Mesenchymal stem cell (in vitro differentiated cells and primary cell): ENCODE results near the gene TIMP2.
"Not testable (repeated sequence)": the region's sequence is repeated elsewhere in the genome, so short reads cannot be mapped to it uniquely, and the experiment has no call there.

Experiments used
- DNase-seq: peaks from one replicate; pipeline ENCODE4 v3.0.0-alpha.2; 2013
- H2AFZ ChIP-seq: one replicate; pipeline ENCODE4 v1.6.1; 2013; ENCODE audit warnings: low read depth, mild to moderate bottlenecking, control low read depth, inconsistent platforms, low read length, moderate library complexity
- H2AK5ac ChIP-seq: 2 replicates; pipeline ENCODE4 v1.6.1; 2013; ENCODE audit warnings: low read length, moderate library complexity, mild to moderate bottlenecking, inconsistent platforms; ENCODE audit not compliant: severe bottlenecking
- H2BK120ac ChIP-seq: one replicate; pipeline ENCODE4 v1.6.1; 2013; ENCODE audit warnings: low read depth, mild to moderate bottlenecking, inconsistent platforms, low read length, moderate library complexity
- H2BK12ac ChIP-seq, 2 experiments: one replicate each; pipeline ENCODE4 v1.6.1; 2013; ENCODE audit warnings: inconsistent platforms in 2 of 2, low read length in 2 of 2, mild to moderate bottlenecking in 2 of 2, moderate library complexity in 2 of 2, control low read depth in 1 of 2
- H2BK15ac ChIP-seq: one replicate; pipeline ENCODE4 v1.6.1; 2013; ENCODE audit warnings: mild to moderate bottlenecking, low read depth, inconsistent platforms; ENCODE audit not compliant: poor library complexity, severe bottlenecking
- H2BK5ac ChIP-seq: 2 replicates; pipeline ENCODE4 v1.6.1; 2013; ENCODE audit warnings: low read depth, mild to moderate bottlenecking, low read length, control low read depth, inconsistent platforms; ENCODE audit not compliant: poor library complexity, severe bottlenecking
- H3K14ac ChIP-seq, 2 experiments: one replicate each; pipeline ENCODE4 v1.6.1; 2013; ENCODE audit warnings: inconsistent platforms in 2 of 2, low read length in 2 of 2, control low read depth in 1 of 2, mild to moderate bottlenecking in 1 of 2, moderate library complexity in 1 of 2
- H3K18ac ChIP-seq, 2 experiments: one replicate each; pipeline ENCODE4 v1.6.1; 2013; ENCODE audit warnings: inconsistent platforms in 2 of 2, low read length in 2 of 2, control low read depth in 1 of 2, low read depth in 1 of 2, mild to moderate bottlenecking in 1 of 2
- H3K23ac ChIP-seq, 2 experiments: one replicate each; pipeline ENCODE4 v1.6.1; 2013; ENCODE audit warnings: inconsistent platforms in 2 of 2, low read length in 2 of 2, mild to moderate bottlenecking in 2 of 2, moderate library complexity in 2 of 2, control low read depth in 1 of 2
- H3K27ac ChIP-seq: 2 replicates; pipeline ENCODE4 v1.5.1; 2013; ENCODE audit warnings: mild to moderate bottlenecking, moderate library complexity, low read length, control low read depth, inconsistent platforms; ENCODE audit not compliant: poor library complexity, severe bottlenecking
- H3K27me3 ChIP-seq, 2 experiments: 2 replicates each; pipeline versions ENCODE4 v1.6.1 to v1.7.0; 2013; ENCODE audit warnings: low read length in 2 of 2, mild to moderate bottlenecking in 2 of 2, moderate library complexity in 2 of 2, control low read depth in 1 of 2, inconsistent platforms in 1 of 2; ENCODE audit not compliant: control insufficient read depth in 1 of 2, insufficient read depth in 1 of 2
- H3K36me3 ChIP-seq, 2 experiments: 2 replicates each; pipeline versions ENCODE4 v1.6.1 to v1.7.0; 2013; ENCODE audit warnings: low read length in 2 of 2, control low read depth in 1 of 2, inconsistent platforms in 1 of 2, low read depth in 1 of 2, mild to moderate bottlenecking in 1 of 2; ENCODE audit not compliant: insufficient read depth in 2 of 2, control insufficient read depth in 1 of 2
- H3K4ac ChIP-seq, 2 experiments: one replicate each; pipeline ENCODE4 v1.6.1; 2013; ENCODE audit warnings: inconsistent platforms in 2 of 2, low read length in 2 of 2, mild to moderate bottlenecking in 2 of 2, moderate library complexity in 2 of 2, control low read depth in 1 of 2, low read depth in 1 of 2
- H3K4me1 ChIP-seq: 2 replicates; pipeline ENCODE4 v1.6.1; 2013; ENCODE audit warnings: low read depth, low read length, control low read depth; ENCODE audit not compliant: control insufficient read depth, insufficient read depth
- H3K4me2 ChIP-seq: 2 replicates; pipeline ENCODE4 v1.6.1; 2013; ENCODE audit warnings: low read length, mild to moderate bottlenecking, inconsistent platforms; ENCODE audit not compliant: poor library complexity, severe bottlenecking
- H3K4me3 ChIP-seq, 2 experiments: 2 replicates each; pipeline versions ENCODE4 v1.5.1 to v1.7.0; 2013; ENCODE audit warnings: low read length in 2 of 2, mild to moderate bottlenecking in 2 of 2, control low read depth in 1 of 2, low read depth in 1 of 2; ENCODE audit not compliant: insufficient read depth in 1 of 2
- H3K79me1 ChIP-seq: replicated peaks from 2 replicates; pipeline ENCODE4 v1.6.1; 2013; ENCODE audit warnings: mild to moderate bottlenecking, control low read depth, low read length, inconsistent platforms; ENCODE audit not compliant: poor library complexity, severe bottlenecking
- H3K9ac ChIP-seq: 2 replicates; pipeline ENCODE4 v1.7.0; 2013; ENCODE audit warnings: mild to moderate bottlenecking, low read length, moderate library complexity
- H3K9me3 ChIP-seq: 2 replicates; pipeline ENCODE4 v1.7.0; 2013; ENCODE audit warnings: mild to moderate bottlenecking, low read length; ENCODE audit not compliant: control insufficient read depth
- H4K8ac ChIP-seq: one replicate; pipeline ENCODE4 v1.6.1; 2013; ENCODE audit warnings: inconsistent platforms, mild to moderate bottlenecking, low read length, moderate library complexity
- H4K91ac ChIP-seq: one replicate; pipeline ENCODE4 v1.6.1; 2013; ENCODE audit warnings: mild to moderate bottlenecking, low read length, inconsistent platforms
- WGBS: methylation state at CpG from one replicate; pipeline ENCODE4 v1.1.7; 2013; ENCODE audit warnings: mixed read lengths; 5-methylcytosine and 5-hydroxymethylcytosine counted together

The TIMP2 gene

DNA sequence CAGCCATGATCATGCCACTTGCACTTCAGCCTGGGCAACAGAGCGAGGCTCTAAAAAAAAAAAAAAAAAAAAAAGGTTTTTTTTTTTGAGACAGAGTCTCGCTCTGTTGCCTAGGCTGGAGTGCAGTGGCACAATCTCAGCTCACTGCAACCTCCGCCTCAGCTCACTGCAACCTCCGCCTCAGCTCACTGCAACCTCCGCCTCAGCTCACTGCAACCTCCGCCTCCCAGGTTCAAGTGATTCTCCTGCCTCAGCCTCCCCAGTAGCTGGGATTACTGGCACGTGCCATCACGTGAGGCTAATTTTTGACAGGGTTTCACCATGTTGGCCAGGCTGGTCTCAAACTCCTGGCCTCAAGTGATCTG, 37.8 kb upstream of the TIMP2 start:
- DNase-seq, result not testable (repeated sequence)

DNA sequence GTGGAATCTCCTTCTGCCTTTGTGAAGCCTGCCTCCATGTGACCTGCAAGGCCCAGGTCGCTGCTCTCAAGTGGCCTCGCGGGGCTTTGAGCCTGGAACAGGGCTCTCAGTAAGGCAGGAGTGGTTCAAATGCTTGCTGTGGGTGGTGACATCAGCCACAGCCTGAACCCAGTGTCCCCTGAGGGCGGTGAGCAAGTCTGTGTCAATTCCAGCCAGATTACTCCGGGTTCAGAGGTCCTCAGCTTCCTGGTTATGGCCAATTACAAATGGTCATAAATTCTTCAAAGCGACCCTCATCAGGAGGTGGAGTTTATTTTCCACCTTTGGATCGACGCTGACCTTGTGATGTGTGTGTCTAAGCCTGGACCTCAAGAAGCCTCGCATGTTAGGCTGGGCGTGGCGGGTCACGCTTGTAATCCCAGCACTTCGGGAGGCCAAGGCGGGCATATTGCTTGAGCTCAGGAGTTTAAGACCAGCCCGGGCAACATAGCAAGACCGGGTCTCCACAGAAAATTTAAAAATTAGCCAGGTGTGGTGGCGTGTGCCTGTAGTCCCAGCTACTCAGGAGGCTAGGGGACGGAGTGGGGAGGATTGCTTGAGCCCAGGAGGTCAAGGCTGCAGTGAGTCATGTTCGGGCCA, 37.3 kb upstream of the TIMP2 start:
- H3K9me3 ChIP-seq, result no peaks in the 10 kb centered on the region
- no peak overlapping the region for H2BK5ac ChIP-seq
- H3K4me2 ChIP-seq, result no peak overlapping the region
- WGBS, result 72% methylated on average over 19 of the region's 19 CpGs
- peak overlapping the region; percentile 78 for H4K8ac ChIP-seq
- peak overlapping the region in 1 of 2 experiments; percentile 42 for H3K23ac ChIP-seq
- DNase-seq, result peak; percentile 31
- no peak overlapping the region for H3K14ac ChIP-seq
- H3K4me1 ChIP-seq, result peaks cover 8% of the 10 kb centered on the region
- H2AFZ ChIP-seq, result peak overlapping the region; percentile 15
- no peak overlapping the region for H3K4me3 ChIP-seq
- peaks cover 2% of the 10 kb centered on the region for H3K79me1 ChIP-seq
- no peak overlapping the region for H2BK120ac ChIP-seq
- no peaks in the 10 kb centered on the region for H3K27me3 ChIP-seq
- no peak overlapping the region for H3K27ac ChIP-seq
- peak overlapping the region in 1 of 2 experiments; percentile 40 for H3K4ac ChIP-seq
- peaks cover 11 to 17% of the 10 kb centered on the region in 2 experiments for H3K36me3 ChIP-seq
- H2BK15ac ChIP-seq, result no peak overlapping the region
- H4K91ac ChIP-seq, result no peak overlapping the region
- H2AK5ac ChIP-seq, result no peak overlapping the region
- peak overlapping the region in 1 of 2 experiments; percentile 14 for H3K18ac ChIP-seq
- peak overlapping the region in 1 of 2 experiments; percentile 37 for H2BK12ac ChIP-seq
- H3K9ac ChIP-seq, result no peak overlapping the region

More for the DNA sequence above, 37.8 kb upstream of the TIMP2 start:
- H3K79me1 ChIP-seq, H3K4me3 ChIP-seq, H3K14ac ChIP-seq, H2BK120ac ChIP-seq, H3K18ac ChIP-seq, H3K9ac ChIP-seq, H3K27me3 ChIP-seq, H3K27ac ChIP-seq, H3K4ac ChIP-seq, H3K23ac ChIP-seq, H3K4me2 ChIP-seq, H3K9me3 ChIP-seq, H4K91ac ChIP-seq, H2BK15ac ChIP-seq, H2BK5ac ChIP-seq, H3K4me1 ChIP-seq, H4K8ac ChIP-seq, H2BK12ac ChIP-seq, H2AK5ac ChIP-seq, H2AFZ ChIP-seq: not testable (repeated sequence)
- H3K36me3 ChIP-seq, result peaks cover 16 to 21% of the 10 kb centered on the region in 2 experiments
- 96% methylated on average over 8 of the region's 8 CpGs for whole genome bisulfite sequencing

DNA sequence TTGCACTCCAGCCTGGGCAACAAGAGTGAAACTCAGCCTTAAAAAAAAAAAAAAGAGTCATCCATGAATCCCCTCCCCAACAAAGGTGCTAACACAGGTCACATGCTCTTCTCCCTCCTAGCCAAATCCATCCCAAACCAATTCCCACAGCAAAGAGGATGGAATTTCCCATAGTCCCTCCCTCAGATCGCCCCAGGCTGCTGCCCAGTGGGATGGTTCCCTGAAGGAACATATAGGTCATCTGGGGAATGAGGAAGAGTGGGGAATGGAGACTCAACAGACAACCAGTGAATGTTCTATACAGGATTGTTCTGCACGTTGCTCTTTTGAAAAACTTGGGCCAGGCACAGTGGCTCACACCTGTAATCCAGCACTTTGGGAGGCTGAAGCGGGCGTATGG, 36.4 kb upstream of the TIMP2 start:
- Histone ChIP-seq H3K9me3 (no peaks in the 10 kb centered on the region), H2BK120ac (no peak overlapping the region), H3K4me1 (peaks cover 8% of the 10 kb centered on the region), H3K27ac (no peak overlapping the region), H3K4ac (no peak overlapping the region), H3K4me2 (no peak overlapping the region), H3K23ac (no peak overlapping the region), H3K79me1 (no peaks in the 10 kb centered on the region), H3K36me3 (peaks cover 3 to 9% of the 10 kb centered on the region in 2 experiments), H3K4me3 (no peak overlapping the region), H2AFZ (no peak overlapping the region), H2BK15ac (no peak overlapping the region), H3K14ac (no peak overlapping the region), H2BK12ac (no peak overlapping the region), H2BK5ac (no peak overlapping the region), H4K8ac (no peak overlapping the region), H3K27me3 (no peaks in the 10 kb centered on the region), H2AK5ac (no peak overlapping the region), H3K9ac (no peak overlapping the region), H3K18ac (no peak overlapping the region), H4K91ac (no peak overlapping the region)
- no peak for DNase-seq
- WGBS, result 96% methylated on average over 4 of the region's 4 CpGs

DNA sequence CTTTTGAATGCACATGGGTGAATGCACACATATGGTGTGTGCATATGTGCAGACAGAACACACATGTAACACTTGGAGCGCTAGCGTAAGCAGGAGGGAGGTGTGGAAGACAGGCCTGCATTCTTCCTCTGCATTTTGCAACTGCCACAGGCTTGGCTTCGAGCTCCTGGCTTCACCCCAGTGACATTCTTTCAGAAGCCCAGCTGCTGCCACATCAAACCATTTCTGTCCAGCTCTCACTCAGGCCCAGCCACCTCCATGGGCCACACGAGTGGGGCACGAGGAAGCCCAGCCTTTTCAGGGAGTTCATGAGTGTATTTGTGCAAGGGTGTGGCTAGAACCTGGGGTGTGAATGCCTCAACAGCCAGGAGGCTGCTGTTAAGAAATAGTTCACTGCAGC, 35.7 kb upstream of the TIMP2 start:
- 92% methylated on average over 5 of the region's 5 CpGs for WGBS
- Histone ChIP-seq H2BK12ac (peak overlapping the region; percentile 30 to 54), H3K27me3 (no peaks in the 10 kb centered on the region), H3K4ac (no peak overlapping the region), H3K9ac (no peak overlapping the region), H2BK120ac (no peak overlapping the region), H3K4me3 (no peak overlapping the region), H3K36me3 (peaks cover 0 to 7% of the 10 kb centered on the region in 2 experiments), H2BK5ac (no peak overlapping the region), H3K4me1 (peaks cover 8% of the 10 kb centered on the region), H3K14ac (no peak overlapping the region), H3K27ac (no peak overlapping the region), H3K9me3 (no peaks in the 10 kb centered on the region), H2AK5ac (no peak overlapping the region), H3K18ac (peak overlapping the region in 1 of 2 experiments; percentile 48), H4K91ac (no peak overlapping the region), H2BK15ac (no peak overlapping the region), H2AFZ (no peak overlapping the region), H3K23ac (no peak overlapping the region), H3K79me1 (no peaks in the 10 kb centered on the region), H3K4me2 (no peak overlapping the region), H4K8ac (no peak overlapping the region)
- DNase-seq, result no peak
